Stimulated activated effector memory CD8-positive, alpha-beta T cell treated with anti-CD3 and anti-CD28 coated beads, Interleukin-12 subunit alpha, Interleukin-12 subunit beta, amount 100 ng/mL, for 72 hours (primary cell): ENCODE data around the gene ATP10B.

Source experiments
- ATAC-seq: fragments of 150-1000 bp; cut with Tn5 transposase; 2 replicates; pipeline ENCODE4 v1.10.0; 2021
- DNase-seq, 2 donors: peaks; one replicate each; pipeline ENCODE4 v3.0.0; 2021 to 2022; ENCODE audit warnings: low spot score in 2 of 2
- H3K27ac Mint-ChIP-seq: one replicate; pipeline ENCODE4 v1.8.0; 2022; ENCODE audit warnings: mild to moderate bottlenecking, mixed read lengths
- H3K36me3 Mint-ChIP-seq: one replicate; pipeline ENCODE4 v1.8.0; 2022; ENCODE audit warnings: mild to moderate bottlenecking, mixed read lengths
- H3K4me1 Mint-ChIP-seq: one replicate; pipeline ENCODE4 v1.8.0; 2022; ENCODE audit warnings: mixed read lengths
- H3K4me3 Mint-ChIP-seq: one replicate; pipeline ENCODE4 v1.8.0; 2022; ENCODE audit warnings: mild to moderate bottlenecking, mixed read lengths
- H3K9me3 Mint-ChIP-seq: one replicate; pipeline ENCODE4 v1.8.0; 2022; ENCODE audit warnings: mixed read lengths

Gene ATP10B

GRCh38 chr5:160620401-160620800 lies 231.6 kb downstream of the ATP10B start:
- no peak for ATAC-seq
- Mint-ChIP-seq H3K27ac (no peak overlapping the region), H3K4me3 (no peak overlapping the region), H3K4me1 (no peaks in the 10 kb centered on the region), H3K9me3 (no peaks in the 10 kb centered on the region), H3K36me3 (no peaks in the 10 kb centered on the region)
- DNase-seq: no peak

GRCh38 chr5:160619381-160619780 lies 232.6 kb downstream of the ATP10B start:
- Mint-ChIP-seq H3K4me3 (no peak overlapping the region), H3K4me1 (no peaks in the 10 kb centered on the region), H3K27ac (no peak overlapping the region), H3K36me3 (no peaks in the 10 kb centered on the region), H3K9me3 (no peaks in the 10 kb centered on the region)
- DNase-seq (no peak), ATAC-seq (no peak)

DNA sequence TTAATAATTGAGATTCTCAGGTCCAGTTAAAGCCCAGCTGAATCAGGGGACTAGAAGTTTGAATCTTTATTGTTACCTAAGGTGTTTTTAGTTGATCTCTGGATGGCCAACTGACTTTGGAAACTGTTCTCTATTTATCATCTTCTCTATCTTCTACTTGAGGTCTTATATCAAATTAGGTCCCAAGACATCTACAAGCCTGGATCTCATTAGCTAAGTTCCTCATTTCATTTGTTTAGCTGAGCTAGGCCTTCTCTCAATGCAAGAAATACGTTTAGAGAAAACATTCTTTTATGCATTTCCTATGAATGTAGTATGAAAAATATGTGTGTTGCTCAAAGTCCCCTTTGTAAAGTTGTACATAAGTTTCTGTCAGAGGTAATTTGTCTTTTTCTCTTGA lies 233.7 kb downstream of the ATP10B start:
- no peak overlapping the region for H3K4me3 Mint-ChIP-seq
- no peak for DNase-seq
- no peaks in the 10 kb centered on the region for H3K9me3 Mint-ChIP-seq

DNA sequence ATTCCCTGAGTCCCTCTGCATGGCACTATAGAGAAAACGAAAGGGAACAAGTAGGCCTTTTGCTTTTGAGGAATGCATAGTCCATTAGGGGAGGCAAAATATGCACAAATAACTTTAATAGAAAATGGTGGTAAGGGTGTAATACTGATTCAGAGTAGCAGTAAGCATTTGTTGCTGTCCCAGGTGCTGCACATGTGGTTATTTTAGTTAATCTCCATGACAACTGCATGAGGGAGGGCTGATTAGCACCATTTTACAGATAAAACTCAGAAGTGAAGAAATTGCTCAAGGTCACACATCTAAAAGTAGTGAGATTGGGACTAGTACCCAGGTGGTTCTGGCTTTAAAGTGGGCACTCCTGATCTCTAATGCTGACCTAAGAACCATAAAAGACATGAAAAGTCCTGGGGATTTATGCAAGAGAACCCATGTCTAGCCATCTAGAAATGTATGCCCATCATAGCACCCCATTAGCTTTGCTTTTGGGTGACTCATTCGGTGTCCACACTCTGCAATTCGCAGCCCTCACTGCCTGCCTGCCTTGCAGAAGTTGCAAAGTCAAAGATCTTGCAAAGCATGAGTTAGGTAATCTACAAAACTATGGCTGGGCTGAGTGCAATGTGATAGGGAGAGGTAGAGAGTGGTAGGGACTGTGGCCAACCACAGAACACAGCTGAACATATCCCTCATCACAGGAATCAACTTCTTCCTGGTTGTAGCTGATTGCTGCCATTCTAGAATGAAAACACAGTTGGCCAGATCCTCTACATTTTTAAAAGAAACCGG lies 235.1 kb downstream of the ATP10B start:
- DNase-seq (no peak), ATAC-seq (no peak)
- Mint-ChIP-seq H3K27ac (no peak overlapping the region), H3K9me3 (no peaks in the 10 kb centered on the region), H3K4me3 (no peak overlapping the region), H3K4me1 (no peaks in the 10 kb centered on the region), H3K36me3 (no peaks in the 10 kb centered on the region)

More for the DNA sequence above, 233.7 kb downstream of the ATP10B start:
- Mint-ChIP-seq H3K4me1 (no peaks in the 10 kb centered on the region), H3K36me3 (no peaks in the 10 kb centered on the region), H3K27ac (no peak overlapping the region)
- ATAC-seq: no peak

DNA sequence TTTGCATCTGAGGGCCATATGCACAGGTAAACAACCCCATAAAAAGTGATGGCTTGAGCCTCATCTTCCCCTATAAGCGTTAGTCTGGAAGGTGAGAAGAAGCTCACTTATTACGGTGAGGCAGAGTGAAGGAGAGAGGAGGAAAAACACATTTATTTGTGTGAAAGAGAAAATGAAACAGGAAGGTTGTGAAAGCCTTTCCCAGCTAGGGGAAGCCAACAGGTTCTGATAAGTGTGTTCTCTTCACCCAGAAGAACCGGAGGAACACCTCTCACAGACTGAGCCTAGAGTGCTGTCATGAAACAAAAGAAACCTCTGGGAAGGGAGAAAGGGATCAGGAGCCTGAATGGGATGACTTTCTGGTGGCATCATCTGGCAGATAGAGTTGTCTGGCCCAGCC lies 237.9 kb downstream of the ATP10B start:
- ATAC-seq: no peak

GRCh38 chr5:160605266-160605665 lies 246.7 kb downstream of the ATP10B start:
- no peak overlapping the region for H3K27ac Mint-ChIP-seq

More for the DNA sequence above, 237.9 kb downstream of the ATP10B start:
- H3K4me1 Mint-ChIP-seq: no peaks in the 10 kb centered on the region
- H3K36me3 Mint-ChIP-seq: no peaks in the 10 kb centered on the region
- no peak overlapping the region for H3K4me3 Mint-ChIP-seq
- H3K27ac Mint-ChIP-seq: no peak overlapping the region
- DNase-seq: no peak
- H3K9me3 Mint-ChIP-seq: no peaks in the 10 kb centered on the region

DNA sequence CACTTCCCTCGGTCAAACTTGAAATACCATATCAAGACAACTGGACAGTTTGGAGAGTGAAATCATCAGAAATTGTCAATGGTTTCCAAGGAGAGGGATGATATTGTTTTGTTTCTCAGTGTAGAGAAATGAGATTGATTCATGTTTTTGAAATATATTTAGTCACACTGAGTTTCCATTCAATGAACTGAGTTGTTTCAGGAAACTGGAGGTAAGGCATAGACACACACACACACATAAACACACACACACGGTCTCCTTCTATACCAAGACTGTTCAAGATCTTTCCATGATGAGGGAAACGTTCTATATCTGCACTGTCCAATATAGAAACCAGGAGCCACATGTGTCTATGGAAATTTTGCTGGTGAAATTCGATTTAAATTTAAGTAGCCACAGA lies 247.5 kb downstream of the ATP10B start:
- H3K4me1 Mint-ChIP-seq: no peaks in the 10 kb centered on the region
- H3K27ac Mint-ChIP-seq: no peak overlapping the region
- ATAC-seq: peak; percentile 37

More at GRCh38 chr5:160605266-160605665, 246.7 kb downstream of the ATP10B start:
- Mint-ChIP-seq H3K9me3 (no peaks in the 10 kb centered on the region), H3K4me1 (no peaks in the 10 kb centered on the region), H3K36me3 (no peaks in the 10 kb centered on the region), H3K4me3 (no peak overlapping the region)
- DNase-seq (no peak), ATAC-seq (no peak)

DNA sequence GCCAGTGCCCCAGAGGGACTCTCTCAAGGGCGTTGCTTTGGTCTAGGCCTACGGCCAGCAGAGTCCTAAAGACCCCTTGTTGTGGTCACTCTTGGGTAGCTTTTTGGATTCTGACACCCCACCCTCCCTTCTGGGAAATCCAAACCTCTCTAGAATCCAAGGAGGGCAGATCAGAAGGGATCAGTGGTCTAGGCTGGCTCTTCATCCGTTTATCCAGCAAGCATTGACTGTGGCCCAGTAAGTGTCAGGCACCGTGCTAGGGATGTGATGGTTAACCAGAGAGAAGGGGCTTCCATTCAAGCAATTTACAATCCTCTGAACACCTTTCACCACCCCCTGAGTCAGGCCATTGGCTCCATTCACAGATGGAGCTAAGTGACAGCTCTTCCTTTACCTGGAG lies 249.3 kb downstream of the ATP10B start:
- ATAC-seq (no peak), DNase-seq (no peak)
- no peak overlapping the region for H3K27ac Mint-ChIP-seq
- H3K4me1 Mint-ChIP-seq: no peaks in the 10 kb centered on the region
- H3K9me3 Mint-ChIP-seq: no peaks in the 10 kb centered on the region
- no peak overlapping the region for H3K4me3 Mint-ChIP-seq
- no peaks in the 10 kb centered on the region for H3K36me3 Mint-ChIP-seq

More for the DNA sequence above, 247.5 kb downstream of the ATP10B start:
- H3K36me3 Mint-ChIP-seq: no peaks in the 10 kb centered on the region
- no peak overlapping the region for H3K4me3 Mint-ChIP-seq
- DNase-seq: no peak
- H3K9me3 Mint-ChIP-seq: no peaks in the 10 kb centered on the region

DNA sequence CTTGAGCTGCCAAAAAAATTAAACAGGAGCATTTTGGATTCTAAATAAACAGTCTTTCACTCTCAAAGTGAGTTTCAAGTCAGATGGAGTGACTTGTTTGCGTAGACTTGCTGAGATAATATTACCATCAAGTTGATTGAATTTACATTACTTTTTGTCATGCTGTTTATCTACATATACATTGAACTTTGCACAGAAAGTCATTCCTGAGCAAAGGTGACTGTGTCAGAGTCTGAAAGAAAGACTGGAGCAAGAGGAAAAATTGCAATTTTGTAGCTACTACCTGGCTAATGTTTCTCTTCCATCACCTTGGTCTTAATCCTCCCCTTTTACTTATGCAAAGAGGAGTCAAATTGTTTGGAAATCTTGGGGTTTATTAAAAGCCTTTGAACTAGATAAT lies 251.0 kb downstream of the ATP10B start:
- Mint-ChIP-seq H3K9me3 (no peaks in the 10 kb centered on the region), H3K4me3 (no peak overlapping the region), H3K4me1 (no peaks in the 10 kb centered on the region), H3K36me3 (no peaks in the 10 kb centered on the region), H3K27ac (no peak overlapping the region)
- DNase-seq: no peak
- no peak for ATAC-seq

DNA sequence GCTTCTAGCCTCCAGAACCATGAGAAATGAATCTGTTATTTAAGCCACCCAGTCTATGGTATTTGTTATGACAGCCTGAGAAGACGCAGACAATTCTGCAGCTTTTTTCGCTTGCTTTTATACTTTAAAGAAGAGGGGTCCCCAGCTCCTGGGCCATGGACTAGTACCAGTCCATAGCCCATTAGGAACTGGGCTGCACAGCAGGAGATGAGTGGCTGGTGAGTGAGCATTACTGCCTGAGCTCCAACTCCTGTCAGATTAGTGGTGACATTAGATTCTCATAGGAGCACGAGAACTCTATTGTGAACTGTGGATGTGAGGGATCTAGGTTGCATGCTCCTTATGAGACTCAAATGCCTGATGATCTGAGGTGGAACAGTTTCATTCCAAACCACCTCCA lies 278.7 kb downstream of the ATP10B start:
- H3K36me3 Mint-ChIP-seq: no peaks in the 10 kb centered on the region
- H3K4me1 Mint-ChIP-seq: no peaks in the 10 kb centered on the region
- ATAC-seq (no peak), DNase-seq (no peak)
- no peak overlapping the region for H3K4me3 Mint-ChIP-seq
- H3K9me3 Mint-ChIP-seq: no peaks in the 10 kb centered on the region
- no peak overlapping the region for H3K27ac Mint-ChIP-seq

DNA sequence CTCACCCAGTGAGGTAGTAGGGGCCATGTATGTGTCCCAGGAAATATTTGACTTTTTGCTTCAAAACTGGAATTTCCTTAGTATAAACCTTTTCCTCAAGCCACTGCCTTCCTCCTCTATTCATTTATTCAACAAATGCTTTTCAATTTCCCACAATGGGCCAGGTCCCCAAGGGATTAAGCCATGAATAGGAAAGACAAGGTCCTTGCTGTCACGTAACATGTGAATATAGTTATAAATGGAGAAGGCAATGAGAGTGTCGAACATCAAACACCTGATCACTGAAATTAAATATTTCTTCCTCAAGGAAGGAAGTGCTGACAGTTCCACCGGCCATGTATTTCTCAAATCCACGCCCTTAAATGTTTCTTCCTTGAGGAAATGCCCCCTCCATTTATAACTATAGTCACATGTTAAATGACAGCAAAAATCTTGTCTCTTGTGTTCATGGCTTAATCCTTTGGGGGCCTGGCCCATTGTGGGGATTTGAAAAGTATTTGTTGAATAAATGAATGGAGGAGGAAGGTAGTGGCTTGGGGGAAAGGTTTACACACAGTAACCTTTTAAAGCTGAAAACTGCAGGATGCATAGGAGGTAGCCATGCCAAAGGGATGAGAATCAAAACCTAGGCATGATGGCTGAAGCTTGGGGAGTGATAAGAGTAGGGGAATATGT lies 284.8 kb downstream of the ATP10B start:
- no peaks in the 10 kb centered on the region for H3K36me3 Mint-ChIP-seq
- H3K4me3 Mint-ChIP-seq: no peak overlapping the region
- no peaks in the 10 kb centered on the region for H3K9me3 Mint-ChIP-seq
- no peak for ATAC-seq
- no peak for DNase-seq
- no peak overlapping the region for H3K27ac Mint-ChIP-seq
- H3K4me1 Mint-ChIP-seq: no peaks in the 10 kb centered on the region

DNA sequence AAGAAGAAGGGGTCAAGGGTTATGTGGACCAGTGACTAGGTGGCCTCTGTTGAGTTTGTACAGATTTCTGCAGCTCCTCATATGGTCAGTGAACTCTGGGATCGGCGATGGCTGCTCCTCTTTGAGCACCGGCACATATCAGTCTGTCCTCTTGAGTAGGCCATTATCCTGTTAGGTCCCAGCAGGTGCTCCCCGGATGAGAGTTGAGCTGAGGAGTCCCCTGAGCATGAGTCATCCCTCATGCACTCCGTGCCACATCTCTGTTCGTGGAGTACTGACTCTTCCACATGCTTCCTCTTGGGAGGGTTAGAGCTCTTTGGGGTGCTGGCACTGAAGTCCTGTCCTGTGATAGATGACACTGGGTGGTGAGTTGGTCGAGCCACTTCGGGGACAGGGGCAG lies 286.6 kb downstream of the ATP10B start:
- no peak for ATAC-seq
- no peak for DNase-seq
- no peak overlapping the region for H3K4me3 Mint-ChIP-seq
- no peaks in the 10 kb centered on the region for H3K9me3 Mint-ChIP-seq
- no peaks in the 10 kb centered on the region for H3K36me3 Mint-ChIP-seq
- no peaks in the 10 kb centered on the region for H3K4me1 Mint-ChIP-seq
- H3K27ac Mint-ChIP-seq: no peak overlapping the region

- no peaks in the 10 kb centered on the region for H3K9me3 Mint-ChIP-seq
- ATAC-seq (peak; percentile 41), DNase-seq (no peak)
- H3K4me1 Mint-ChIP-seq: no peaks in the 10 kb centered on the region
- no peak overlapping the region for H3K4me3 Mint-ChIP-seq
- no peaks in the 10 kb centered on the region for H3K36me3 Mint-ChIP-seq
- no peak overlapping the region for H3K27ac Mint-ChIP-seq
Observed at GRCh38 chr5:160556846-160557245, 295.2 kb downstream of the ATP10B start.

DNA sequence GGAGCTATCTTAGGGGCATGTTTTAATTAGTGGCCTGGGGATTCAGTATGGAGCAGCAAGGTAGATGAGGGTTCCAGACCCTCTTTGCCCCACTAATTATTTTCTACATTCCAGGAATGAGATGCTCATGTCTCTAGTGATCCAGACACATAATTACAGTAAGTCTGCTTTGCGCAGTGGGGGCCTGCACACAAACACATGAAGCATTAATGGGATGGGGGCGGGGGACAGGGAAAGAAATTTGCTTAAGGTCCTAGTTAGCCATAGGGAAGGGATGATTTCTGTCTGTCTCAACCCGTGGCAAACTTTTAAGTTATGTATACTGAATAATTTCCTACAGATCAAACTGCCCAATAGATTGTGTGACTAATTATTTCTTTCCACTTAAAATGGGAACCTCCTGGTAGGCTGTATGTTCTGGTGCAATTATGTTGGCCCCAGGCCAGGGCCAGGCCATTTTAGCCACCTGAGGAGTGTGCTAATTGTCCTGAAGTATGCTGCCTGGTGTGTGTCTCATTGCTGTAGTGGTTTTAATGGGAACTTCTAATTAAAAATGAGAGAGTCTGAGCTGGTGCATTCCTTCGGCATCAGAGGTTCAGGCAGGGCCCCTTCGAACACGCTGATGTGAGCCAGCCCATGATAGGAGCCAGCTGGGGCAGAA lies 295.9 kb downstream of the ATP10B start:
- no peak overlapping the region for H3K27ac Mint-ChIP-seq
- ATAC-seq: no peak

DNA sequence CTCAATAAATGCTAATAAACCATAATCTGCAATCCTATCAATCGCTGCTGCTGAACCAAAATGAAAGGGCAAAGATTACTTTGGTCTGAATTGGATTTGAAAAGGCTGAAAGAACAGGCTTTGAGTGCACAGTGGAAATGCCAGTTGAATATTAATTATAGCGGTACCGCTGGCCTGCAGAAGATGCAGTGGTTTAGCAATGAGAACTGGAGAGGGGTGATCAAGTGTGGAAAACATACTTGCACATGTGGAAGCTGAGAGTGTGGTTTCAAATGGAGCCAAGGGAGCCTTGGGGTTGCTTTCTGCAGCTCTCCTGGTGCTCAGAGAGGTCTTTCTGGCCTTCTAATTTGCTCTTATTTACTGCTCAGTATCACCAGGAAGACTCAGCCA lies 296.4 kb downstream of the ATP10B start:
- H3K9me3 Mint-ChIP-seq: no peaks in the 10 kb centered on the region
- ATAC-seq (no peak), DNase-seq (no peak)
- no peaks in the 10 kb centered on the region for H3K4me1 Mint-ChIP-seq
- H3K36me3 Mint-ChIP-seq: no peaks in the 10 kb centered on the region
- no peak overlapping the region for H3K27ac Mint-ChIP-seq
- H3K4me3 Mint-ChIP-seq: no peak overlapping the region

More for the DNA sequence above, 295.9 kb downstream of the ATP10B start:
- H3K4me3 Mint-ChIP-seq: no peak overlapping the region
- no peaks in the 10 kb centered on the region for H3K9me3 Mint-ChIP-seq
- no peaks in the 10 kb centered on the region for H3K4me1 Mint-ChIP-seq
- DNase-seq: no peak
- H3K36me3 Mint-ChIP-seq: no peaks in the 10 kb centered on the region

GRCh38 chr5:160550075-160550474 lies 301.9 kb downstream of the ATP10B start:
- no peaks in the 10 kb centered on the region for H3K9me3 Mint-ChIP-seq
- peak; percentile 36 for ATAC-seq
- H3K4me3 Mint-ChIP-seq: no peak overlapping the region
- no peak overlapping the region for H3K27ac Mint-ChIP-seq
- no peaks in the 10 kb centered on the region for H3K36me3 Mint-ChIP-seq
- DNase-seq: no peak
- H3K4me1 Mint-ChIP-seq: no peaks in the 10 kb centered on the region
